ENCODE data around the gene ROGDI.

ROGDI gene

GRCh38 chr16:4777339-4778049, 24.9 kb downstream of the ROGDI start:
- no peak overlapping the region for H3K4me3 ChIP-seq (replicated peaks; ENCODE audit: low read depth, low read length)
- TF ChIP-seq CTCF (IDR thresholded peaks at IDR 0.05; ENCODE audit: low read depth, low read length, missing control alignments), result no peak
- DNase-seq (ENCODE audit: extremely low read depth, low read depth), result no peak

GRCh38 chr16:4776141-4776705, 26.2 kb downstream of the ROGDI start:
- DNase-seq (ENCODE audit: extremely low read depth, low read depth), result no peak
- TF ChIP-seq CTCF (IDR thresholded peaks at IDR 0.05; ENCODE audit: low read depth, low read length, missing control alignments), result no peak

GRCh38 chr16:4775005-4775404, 27.4 kb downstream of the ROGDI start:
- no peak for DNase-seq (ENCODE audit: extremely low read depth, low read depth)
- no peak overlapping the region for H3K4me3 ChIP-seq (replicated peaks; ENCODE audit: low read depth, low read length)
- TF ChIP-seq CTCF (IDR thresholded peaks at IDR 0.05; ENCODE audit: low read depth, low read length, missing control alignments), result no peak

More at GRCh38 chr16:4776141-4776705, 26.2 kb downstream of the ROGDI start:
- H3K4me3 ChIP-seq (replicated peaks; ENCODE audit: low read depth, low read length), result no peak overlapping the region

- no peak for TF ChIP-seq CTCF (IDR thresholded peaks at IDR 0.05; ENCODE audit: low read depth, low read length, missing control alignments)
- DNase-seq (ENCODE audit: extremely low read depth, low read depth), result no peak
Measured at GRCh38 chr16:4772351-4772750, 30.1 kb downstream of the ROGDI start.

GRCh38 chr16:4771646-4772045, 30.8 kb downstream of the ROGDI start:
- DNase-seq (ENCODE audit: extremely low read depth, low read depth), result no peak
- no peak overlapping the region for H3K4me3 ChIP-seq (replicated peaks; ENCODE audit: low read depth, low read length)
- no peak for TF ChIP-seq CTCF (IDR thresholded peaks at IDR 0.05; ENCODE audit: low read depth, low read length, missing control alignments)

More at GRCh38 chr16:4772351-4772750, 30.1 kb downstream of the ROGDI start:
- no peak overlapping the region for H3K4me3 ChIP-seq (replicated peaks; ENCODE audit: low read depth, low read length)

GRCh38 chr16:4769306-4769638, 33.2 kb downstream of the ROGDI start:
- no peak for TF ChIP-seq CTCF (IDR thresholded peaks at IDR 0.05; ENCODE audit: low read depth, low read length, missing control alignments)
- H3K4me3 ChIP-seq (replicated peaks; ENCODE audit: low read depth, low read length), result peak overlapping the region; percentile 46
- no peak for DNase-seq (ENCODE audit: extremely low read depth, low read depth)
